ENCODE measurements around the gene AMBN. TPM values are rescaled to one million over a fixed set of nuclear protein-coding genes. Genes with fewer than 3 reads are reported as not detected.
A peak's percentile ranks its signal among the peaks of the same experiment; 100 is the strongest.
"Not testable (repeated sequence)": the region's sequence is repeated elsewhere in the genome, so short reads cannot be mapped to it uniquely, and the experiment has no call there.

Gene AMBN
- polyA plus RNA-seq, 3 donors from 2014 or later, result not detected

DNA sequence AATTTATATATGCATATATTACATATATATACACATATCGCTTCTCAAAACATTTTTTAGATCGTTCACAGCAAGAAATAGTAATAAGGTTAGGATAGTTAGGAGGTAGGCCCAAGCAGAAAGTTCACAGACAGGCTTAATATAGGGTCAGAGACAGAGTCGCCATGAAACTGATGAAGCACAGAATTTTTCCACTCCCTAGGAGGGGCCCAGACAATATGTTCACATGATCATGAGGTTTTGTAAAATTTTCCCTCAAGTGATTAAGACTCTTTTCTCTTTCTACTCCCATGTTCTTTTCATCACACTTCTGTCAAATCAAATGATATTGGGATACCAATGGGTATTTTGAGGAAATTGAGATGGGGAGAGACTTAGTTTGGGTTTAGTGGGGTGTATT, 31.3 kb downstream of the AMBN start:
- H3K4me3 Mint-ChIP-seq, result no peak overlapping the region
- peak in 1 of 3 donors; percentile 18 for DNase-seq
- no peak overlapping the region for H3K27ac Mint-ChIP-seq
- no peaks in the 10 kb centered on the region for H3K27me3 Mint-ChIP-seq (ENCODE audit: low read depth in 3 of 3)
- no peaks in the 10 kb centered on the region for H3K9me3 Mint-ChIP-seq
- no peaks in the 10 kb centered on the region for H3K4me1 Mint-ChIP-seq
- H3K36me3 Mint-ChIP-seq, result no peaks in the 10 kb centered on the region

- Mint-ChIP-seq H3K36me3 (no peaks in the 10 kb centered on the region), H3K27me3 (ENCODE audit: low read depth in 3 of 3) (peaks cover 0 to 3% (median 0%) of the 10 kb centered on the region in 3 donors), H3K27ac (no peak overlapping the region), H3K9me3 (no peaks in the 10 kb centered on the region), H3K4me1 (no peaks in the 10 kb centered on the region), H3K4me3 (no peak overlapping the region)
- peak in 1 of 3 donors; percentile 21 for DNase-seq
Measured at GRCh38 chr4:70624226-70624793, 32.3 kb downstream of the AMBN start.

DNA sequence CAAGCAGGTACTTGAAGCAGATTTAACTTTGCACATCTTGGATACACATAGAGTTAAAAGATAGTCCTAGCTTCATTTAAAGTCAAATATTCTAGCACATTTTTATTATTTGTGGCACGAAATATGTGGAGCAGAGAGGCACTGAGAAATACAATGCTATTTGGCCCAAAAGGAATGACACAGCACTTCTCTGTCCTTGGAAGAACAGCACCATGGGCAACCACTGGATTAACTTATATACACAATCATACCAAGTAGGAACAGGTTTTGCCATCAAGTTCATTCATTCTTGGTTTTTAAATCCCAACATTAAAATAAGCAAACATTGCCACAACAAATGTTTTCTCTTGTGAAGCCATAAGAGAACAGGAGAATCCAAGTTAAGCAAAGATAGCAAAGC, 35.6 kb downstream of the AMBN start:
- no peaks in the 10 kb centered on the region for H3K9me3 Mint-ChIP-seq
- H3K27me3 Mint-ChIP-seq (ENCODE audit: low read depth in 3 of 3), result peaks cover 0 to 6% (median 1%) of the 10 kb centered on the region in 3 donors
- H3K4me1 Mint-ChIP-seq, result no peaks in the 10 kb centered on the region
- no peak overlapping the region for H3K27ac Mint-ChIP-seq
- H3K4me3 Mint-ChIP-seq, result no peak overlapping the region
- DNase-seq, result no peak
- H3K36me3 Mint-ChIP-seq, result no peaks in the 10 kb centered on the region

DNA sequence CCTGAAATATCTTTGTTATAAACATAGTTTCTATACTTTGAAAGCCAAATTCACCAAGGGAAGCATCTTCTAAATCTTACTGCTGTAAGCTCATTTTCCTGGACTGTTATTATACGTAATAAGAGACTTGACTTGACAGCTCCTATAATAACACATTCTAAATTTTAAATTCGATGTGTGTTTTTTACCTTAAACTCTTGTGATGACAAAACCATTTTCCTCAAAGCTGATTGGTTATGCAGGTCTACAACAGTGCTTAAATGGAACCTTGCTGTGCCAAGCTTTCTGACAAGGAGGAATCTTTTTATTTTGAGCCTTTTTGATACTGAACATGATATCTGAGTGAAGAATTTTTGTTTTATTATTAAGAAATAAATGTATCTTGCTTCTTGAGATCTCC, 36.4 kb downstream of the AMBN start, which contains the start of gene ENAM:
Gene ENAM, plus strand, starts transcription at position 301 of the 400 bp plus-strand sequence. CDS start 757 bp downstream, outside the sequence.
- H3K4me1 Mint-ChIP-seq, result no peaks in the 10 kb centered on the region
- H3K27me3 Mint-ChIP-seq (ENCODE audit: low read depth in 3 of 3), result peaks cover 1 to 6% (median 3%) of the 10 kb centered on the region in 3 donors
- no peak within 1 kb of the TSS for H3K27ac Mint-ChIP-seq
- H3K4me3 Mint-ChIP-seq, result no peak within 1 kb of the TSS
- H3K9me3 Mint-ChIP-seq, result peaks cover 0 to 2% (median 0%) of the 10 kb centered on the region in 6 donors
- no peak for DNase-seq
- no peaks in the 10 kb centered on the region for H3K36me3 Mint-ChIP-seq

DNA sequence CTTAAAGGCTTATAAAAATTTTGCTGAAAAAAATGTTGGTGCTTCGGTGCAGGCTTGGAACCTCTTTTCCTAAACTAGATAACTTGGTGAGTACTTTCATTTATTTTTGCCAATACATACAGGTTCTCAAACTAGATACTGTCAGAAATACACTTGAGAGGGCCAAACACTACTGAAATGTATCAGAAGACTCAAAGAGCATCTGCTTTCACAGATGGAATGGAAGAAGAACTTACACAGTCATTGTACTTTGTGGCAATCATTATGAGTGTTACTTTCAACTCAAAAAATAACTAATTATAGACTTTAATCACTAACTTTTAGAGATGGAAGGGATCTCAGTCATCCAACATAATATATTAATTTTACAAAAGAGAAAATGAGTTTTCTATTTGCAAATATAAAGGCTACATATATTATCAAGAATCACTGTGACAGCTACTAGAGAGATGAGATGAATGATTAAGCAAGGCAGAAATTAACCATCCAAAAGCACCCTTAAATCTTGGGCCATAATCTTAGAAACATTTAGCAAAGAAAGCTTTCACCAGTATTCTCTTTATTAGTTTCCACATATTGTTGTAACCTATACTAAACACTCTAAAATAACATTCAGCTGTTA, 37.5 kb downstream of the AMBN start:
- H3K27ac Mint-ChIP-seq, result no peak overlapping the region
- DNase-seq, result no peak
- H3K4me1 Mint-ChIP-seq, result no peaks in the 10 kb centered on the region
- H3K27me3 Mint-ChIP-seq (ENCODE audit: low read depth in 3 of 3), result peaks cover 1 to 9% (median 3%) of the 10 kb centered on the region in 3 donors
- no peaks in the 10 kb centered on the region for H3K36me3 Mint-ChIP-seq
- no peak overlapping the region for H3K4me3 Mint-ChIP-seq
- peaks cover 0 to 2% (median 0%) of the 10 kb centered on the region in 6 donors for H3K9me3 Mint-ChIP-seq

- no peak overlapping the region for H3K4me3 Mint-ChIP-seq
- H3K4me1 Mint-ChIP-seq, result no peaks in the 10 kb centered on the region
- peaks cover 1 to 9% (median 3%) of the 10 kb centered on the region in 3 donors for H3K27me3 Mint-ChIP-seq (ENCODE audit: low read depth in 3 of 3)
Measured at GRCh38 chr4:70630162-70630561, 38.1 kb downstream of the AMBN start.

DNA sequence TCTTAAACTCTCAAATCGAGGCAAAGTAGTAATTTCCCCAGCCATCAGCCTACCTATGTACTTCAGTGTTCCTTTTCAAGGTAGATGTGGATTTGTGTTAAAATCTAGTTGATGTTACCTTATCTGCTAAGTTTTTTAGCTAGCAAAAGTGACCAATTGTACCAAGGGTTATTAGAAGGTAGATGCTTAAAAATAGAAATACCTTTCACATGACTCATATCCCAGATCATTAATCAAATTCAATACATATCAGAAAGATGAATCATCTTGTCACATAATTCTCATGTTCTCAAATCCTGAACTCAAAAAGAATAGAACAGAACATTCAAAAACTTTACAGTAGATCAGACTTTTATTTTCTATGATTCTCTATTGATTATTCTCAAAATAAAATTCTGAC, 40.0 kb downstream of the AMBN start:
- Mint-ChIP-seq H3K4me1 (no peaks in the 10 kb centered on the region), H3K4me3 (no peak overlapping the region), H3K36me3 (no peaks in the 10 kb centered on the region), H3K27ac (no peak overlapping the region), H3K27me3 (ENCODE audit: low read depth in 3 of 3) (peaks cover 1 to 9% (median 3%) of the 10 kb centered on the region in 3 donors), H3K9me3 (peaks cover 0 to 2% (median 0%) of the 10 kb centered on the region in 6 donors)
- no peak for DNase-seq

More at GRCh38 chr4:70630162-70630561, 38.1 kb downstream of the AMBN start:
- Mint-ChIP-seq H3K9me3 (peaks cover 0 to 2% (median 0%) of the 10 kb centered on the region in 6 donors), H3K27ac (no peak overlapping the region), H3K36me3 (no peaks in the 10 kb centered on the region)
- DNase-seq, result no peak

GRCh38 chr4:70634482-70634881, 42.4 kb downstream of the AMBN start:
- DNase-seq, result no peak
- Mint-ChIP-seq H3K36me3 (no peaks in the 10 kb centered on the region), H3K27me3 (ENCODE audit: low read depth in 3 of 3) (peaks cover 1 to 6% (median 3%) of the 10 kb centered on the region in 3 donors), H3K4me3 (no peak overlapping the region), H3K4me1 (no peaks in the 10 kb centered on the region), H3K27ac (no peak overlapping the region), H3K9me3 (peaks cover 0 to 2% (median 0%) of the 10 kb centered on the region in 6 donors)

DNA sequence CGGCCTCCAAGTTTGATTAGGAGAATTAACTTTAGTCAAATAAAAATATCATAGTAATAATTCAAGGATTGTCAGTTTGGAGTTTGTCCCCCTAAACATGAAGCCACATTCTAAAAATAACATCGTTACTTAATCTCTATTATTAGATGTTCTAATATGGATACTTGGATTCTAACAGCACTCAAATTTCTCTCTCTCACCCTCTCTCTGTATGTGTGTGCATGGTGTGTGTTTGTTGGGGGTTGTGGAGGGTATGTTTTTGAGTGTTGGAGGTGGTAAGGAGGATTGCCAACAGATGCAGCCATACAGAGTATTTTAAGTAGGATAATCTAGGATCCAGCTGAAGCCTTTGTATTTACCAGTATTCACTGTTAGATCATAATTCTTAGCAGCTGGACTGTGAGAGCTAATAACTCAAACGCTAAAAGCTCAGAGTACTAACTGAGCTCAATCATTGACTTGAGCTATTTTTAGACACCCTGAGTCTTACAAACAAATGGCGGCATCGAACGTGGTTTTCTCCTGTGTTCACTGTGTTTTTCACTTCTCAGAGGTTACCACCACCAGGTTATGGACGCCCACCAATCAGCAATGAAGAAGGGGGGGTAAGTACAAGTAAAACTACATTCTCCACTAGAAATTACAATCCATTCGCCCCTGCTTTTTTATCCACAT, 45.3 kb downstream of the AMBN start:
- H3K27ac Mint-ChIP-seq, result no peak overlapping the region

DNA sequence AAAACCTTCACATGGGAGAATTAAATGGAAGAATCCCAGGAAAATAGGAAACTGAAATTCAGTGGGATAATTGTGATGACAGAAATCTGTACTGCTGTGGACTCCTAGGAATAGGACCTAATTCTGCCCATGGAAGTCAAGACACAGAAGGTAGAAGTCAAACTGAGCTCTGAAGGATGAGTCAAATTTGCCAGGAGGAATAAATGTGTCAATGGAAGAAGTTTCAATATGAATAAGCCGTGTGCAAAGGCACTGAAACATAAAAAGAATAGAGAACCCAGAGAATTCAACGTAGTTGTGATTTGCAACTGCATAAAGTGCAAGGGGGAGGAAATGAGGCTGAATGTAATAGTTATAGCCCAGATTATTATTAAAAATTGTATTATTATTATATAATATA, 48.1 kb downstream of the AMBN start:
- H3K4me3 Mint-ChIP-seq, result no peak overlapping the region
- H3K4me1 Mint-ChIP-seq, result no peaks in the 10 kb centered on the region
- peaks cover 2% of the 10 kb centered on the region in 3 donors for H3K27me3 Mint-ChIP-seq (ENCODE audit: low read depth in 3 of 3)
- H3K27ac Mint-ChIP-seq, result no peak overlapping the region
- DNase-seq, result no peak
- H3K36me3 Mint-ChIP-seq, result no peaks in the 10 kb centered on the region
- no peaks in the 10 kb centered on the region for H3K9me3 Mint-ChIP-seq

More for the DNA sequence above, 45.3 kb downstream of the AMBN start:
- no peak for DNase-seq
- H3K36me3 Mint-ChIP-seq, result no peaks in the 10 kb centered on the region
- H3K4me3 Mint-ChIP-seq, result no peak overlapping the region
- no peaks in the 10 kb centered on the region for H3K4me1 Mint-ChIP-seq
- H3K9me3 Mint-ChIP-seq, result peaks cover 0 to 2% (median 0%) of the 10 kb centered on the region in 6 donors
- peaks cover 2 to 5% (median 3%) of the 10 kb centered on the region in 3 donors for H3K27me3 Mint-ChIP-seq (ENCODE audit: low read depth in 3 of 3)

- not testable (repeated sequence) for H3K4me1 Mint-ChIP-seq; H3K27ac Mint-ChIP-seq; H3K9me3 Mint-ChIP-seq; H3K27me3 Mint-ChIP-seq (ENCODE audit: low read depth in 3 of 3); H3K36me3 Mint-ChIP-seq; H3K4me3 Mint-ChIP-seq; DNase-seq
Measured at GRCh38 chr4:70650741-70651140, 58.7 kb downstream of the AMBN start.

DNA sequence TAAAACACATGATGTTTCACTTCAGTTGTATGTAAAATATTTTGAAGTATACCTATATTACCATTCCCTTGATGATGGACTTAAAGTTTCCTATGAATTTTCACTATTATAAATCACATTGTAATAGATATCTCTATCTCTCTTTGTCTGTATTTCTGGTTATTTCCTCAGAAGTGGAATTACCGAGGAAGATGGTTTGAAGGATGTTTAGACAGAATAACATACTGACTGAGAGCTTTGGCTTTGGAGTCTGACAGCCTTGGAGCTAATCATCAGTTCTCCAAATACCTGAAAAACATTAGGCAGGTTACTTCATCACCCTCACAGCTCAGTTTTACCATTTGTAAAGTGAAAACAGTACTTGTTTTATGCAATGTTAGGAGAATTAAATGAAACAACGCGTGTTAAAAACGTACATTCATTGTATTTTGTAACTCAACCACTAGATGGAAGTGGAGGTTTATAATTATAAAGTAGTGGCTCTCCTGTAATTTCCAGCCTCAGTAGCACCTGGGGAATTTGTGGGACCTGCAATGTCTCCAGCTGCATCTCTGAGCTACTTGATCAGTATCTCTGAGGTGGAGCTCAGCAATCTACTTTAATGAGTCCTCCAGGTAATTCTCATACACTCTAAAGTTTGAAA, 59.9 kb downstream of the AMBN start:
- H3K27ac Mint-ChIP-seq, result no peak overlapping the region
- H3K4me3 Mint-ChIP-seq, result no peak overlapping the region
- no peaks in the 10 kb centered on the region for H3K9me3 Mint-ChIP-seq
- DNase-seq, result peak; percentile 7 to 28 (median 26)
- no peaks in the 10 kb centered on the region for H3K4me1 Mint-ChIP-seq
- H3K27me3 Mint-ChIP-seq (ENCODE audit: low read depth in 3 of 3), result peaks cover 0 to 6% (median 3%) of the 10 kb centered on the region in 3 donors
- H3K36me3 Mint-ChIP-seq, result no peaks in the 10 kb centered on the region

DNA sequence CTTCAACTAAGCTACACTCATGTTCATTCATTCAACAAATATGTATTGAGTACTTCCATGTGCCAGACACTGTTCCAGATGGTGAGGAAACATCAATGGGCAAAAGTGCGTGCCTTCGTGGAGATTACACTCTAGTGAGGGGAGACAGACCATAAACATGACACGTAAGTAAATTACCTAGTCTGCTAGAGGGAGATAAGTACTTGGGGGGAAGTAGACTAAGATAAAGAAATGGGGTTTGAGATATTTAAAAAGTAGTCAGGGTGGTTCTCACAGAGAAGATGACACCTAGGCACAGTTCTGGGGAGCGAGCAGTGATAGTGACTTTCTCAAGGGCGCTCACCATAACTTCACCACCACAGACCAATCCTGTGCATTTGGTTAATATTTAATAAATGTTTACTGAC, 62.6 kb downstream of the AMBN start:
- H3K27me3 Mint-ChIP-seq (ENCODE audit: low read depth in 3 of 3), result peaks cover 0 to 4% (median 3%) of the 10 kb centered on the region in 3 donors
- H3K4me1 Mint-ChIP-seq, result no peaks in the 10 kb centered on the region
- H3K36me3 Mint-ChIP-seq, result no peaks in the 10 kb centered on the region
- no peak overlapping the region for H3K27ac Mint-ChIP-seq
- no peak overlapping the region for H3K4me3 Mint-ChIP-seq
- no peaks in the 10 kb centered on the region for H3K9me3 Mint-ChIP-seq
- DNase-seq, result no peak

All from immature natural killer cell (primary cell).